H9 (cell line): ENCODE results near the gene ERC2. TPM values are rescaled to one million over a fixed set of nuclear protein-coding genes. Genes with fewer than 3 reads are reported as not detected.

Experiments
- DNase-seq: peaks from one replicate; pipeline ENCODE4 v3.0.0-alpha.2; 2017
- H2AFZ ChIP-seq: one replicate; pipeline ENCODE4 v1.6.1; 2013; ENCODE audit warnings: mild to moderate bottlenecking, low read length, control low read depth, moderate library complexity
- H2AK5ac ChIP-seq: 2 replicates; pipeline ENCODE4 v1.6.1; 2013; ENCODE audit warnings: low read length, control low read depth, mixed read lengths; ENCODE audit not compliant: insufficient read length
- H2BK120ac ChIP-seq: one replicate; pipeline ENCODE4 v1.6.1; 2013; ENCODE audit warnings: low read depth, mild to moderate bottlenecking, low read length, control low read depth, inconsistent platforms; ENCODE audit not compliant: poor library complexity, severe bottlenecking
- H2BK12ac ChIP-seq: 2 replicates; pipeline ENCODE4 v1.6.1; 2013; ENCODE audit warnings: low read length, control low read depth, mixed read lengths, low read depth; ENCODE audit not compliant: insufficient read length
- H2BK15ac ChIP-seq: 2 replicates; pipeline ENCODE4 v1.6.1; 2013; ENCODE audit warnings: low read depth, low read length, control low read depth
- H2BK20ac ChIP-seq: one replicate; pipeline ENCODE4 v1.6.1; 2013; ENCODE audit warnings: low read depth, mild to moderate bottlenecking, low read length, control low read depth, inconsistent platforms; ENCODE audit not compliant: poor library complexity, severe bottlenecking
- H2BK5ac ChIP-seq: 2 replicates; pipeline ENCODE4 v1.6.1; 2013; ENCODE audit warnings: low read length, control low read depth, mixed read lengths; ENCODE audit not compliant: insufficient read length
- H3K14ac ChIP-seq: 2 replicates; pipeline ENCODE4 v1.6.1; 2013; ENCODE audit warnings: low read length, control low read depth; ENCODE audit not compliant: insufficient read depth
- H3K18ac ChIP-seq: 2 replicates; pipeline ENCODE4 v1.6.1; 2013; ENCODE audit warnings: low read depth, mild to moderate bottlenecking, mixed read lengths, low read length, control low read depth; ENCODE audit not compliant: insufficient read length
- H3K23ac ChIP-seq: 2 replicates; pipeline ENCODE4 v1.6.1; 2013; ENCODE audit warnings: low read length, control low read depth, mixed read lengths, low read depth; ENCODE audit not compliant: insufficient read length
- H3K23me2 ChIP-seq: 2 replicates; pipeline ENCODE4 v1.6.1; 2013; ENCODE audit warnings: low read depth, mild to moderate bottlenecking, mixed read lengths, low read length, control low read depth; ENCODE audit not compliant: insufficient read length, poor library complexity, severe bottlenecking
- H3K27ac ChIP-seq: 2 replicates; pipeline ENCODE4 v1.5.1; 2013; ENCODE audit warnings: low read length, control low read depth, mixed read lengths, low read depth; ENCODE audit not compliant: insufficient read length
- H3K27me3 ChIP-seq: 2 replicates; pipeline ENCODE4 v1.6.1; 2013; ENCODE audit warnings: low read length, control low read depth, inconsistent platforms; ENCODE audit not compliant: insufficient read depth
- H3K4ac ChIP-seq: 2 replicates; pipeline ENCODE4 v1.6.1; 2013; ENCODE audit warnings: low read depth, mild to moderate bottlenecking, control low read depth, inconsistent platforms, low read length, moderate library complexity
- H3K4me1 ChIP-seq: 2 replicates; pipeline ENCODE4 v1.6.1; 2013; ENCODE audit warnings: low read length, control low read depth, inconsistent platforms; ENCODE audit not compliant: insufficient read depth
- H3K4me2 ChIP-seq: 2 replicates; pipeline ENCODE4 v1.6.1; 2013; ENCODE audit warnings: low read length, control low read depth, mixed read lengths; ENCODE audit not compliant: insufficient read length, insufficient read depth
- H3K56ac ChIP-seq: 2 replicates; pipeline ENCODE4 v1.6.1; 2013; ENCODE audit warnings: low read depth, mild to moderate bottlenecking, mixed read lengths, low read length, control low read depth; ENCODE audit not compliant: insufficient read length
- H3K79me1 ChIP-seq: 2 replicates; pipeline ENCODE4 v1.6.1; 2013; ENCODE audit warnings: low read depth, mild to moderate bottlenecking, moderate library complexity, low read length, control low read depth, inconsistent platforms; ENCODE audit not compliant: insufficient read depth, poor library complexity, severe bottlenecking
- H3K79me2 ChIP-seq: 2 replicates; pipeline ENCODE4 v1.6.1; 2013; ENCODE audit warnings: low read length, control low read depth, inconsistent platforms; ENCODE audit not compliant: insufficient read depth
- H3K9ac ChIP-seq: 2 replicates; pipeline ENCODE4 v1.6.1; 2013; ENCODE audit warnings: low read length, control low read depth, mixed read lengths; ENCODE audit not compliant: insufficient read length; ENCODE audit errors: extremely low read depth
- H3K9me3 ChIP-seq: one replicate; pipeline ENCODE4 v1.6.1; 2013; ENCODE audit warnings: low read depth, low read length, inconsistent platforms; ENCODE audit not compliant: control insufficient read depth
- H3T11ph ChIP-seq: one replicate; pipeline ENCODE4 v1.6.1; 2013; ENCODE audit warnings: mild to moderate bottlenecking, low read length, control low read depth, inconsistent platforms
- H4K20me1 ChIP-seq: one replicate; pipeline ENCODE4 v1.6.1; 2013; ENCODE audit not compliant: control insufficient read depth, insufficient read length, insufficient read depth
- H4K5ac ChIP-seq: 2 replicates; pipeline ENCODE4 v1.6.1; 2013; ENCODE audit warnings: low read depth, mild to moderate bottlenecking, mixed read lengths, low read length, control low read depth; ENCODE audit not compliant: insufficient read length
- H4K8ac ChIP-seq: replicated peaks from 2 replicates; pipeline ENCODE4 v1.6.1; 2013; ENCODE audit warnings: low read length, control low read depth, mixed read lengths, low read depth; ENCODE audit not compliant: insufficient read length
- H4K91ac ChIP-seq: 2 replicates; pipeline ENCODE4 v1.6.1; 2013; ENCODE audit warnings: low read depth, mild to moderate bottlenecking, moderate library complexity, mixed read lengths, low read length, control low read depth; ENCODE audit not compliant: insufficient read length
- H3K27ac Mint-ChIP-seq, 3 experiments: 2 replicates in 2 of 3; 3 replicates in 1 of 3; pipeline ENCODE4 v1.8.0; 2020 to 2021; ENCODE audit warnings: mixed read lengths in 3 of 3, mild to moderate bottlenecking in 1 of 3, moderate library complexity in 1 of 3
- H3K27me3 Mint-ChIP-seq: 2 replicates; pipeline ENCODE4 v1.8.0; 2021; ENCODE audit warnings: low read depth, mild to moderate bottlenecking, moderate library complexity, mixed read lengths
- H3K36me3 Mint-ChIP-seq, 3 experiments: 2 replicates in 2 of 3; 3 replicates in 1 of 3; pipeline ENCODE4 v1.8.0; 2020 to 2021; ENCODE audit warnings: low read depth in 3 of 3, mixed read lengths in 3 of 3; ENCODE audit not compliant: insufficient read depth in 1 of 3
- H3K4me1 Mint-ChIP-seq, 2 experiments: 2 replicates each; pipeline ENCODE4 v1.8.0; 2020; ENCODE audit warnings: mixed read lengths in 2 of 2
- H3K4me3 Mint-ChIP-seq, 2 experiments: 2 replicates in 1 of 2; 3 replicates in 1 of 2; pipeline ENCODE4 v1.8.0; 2020 to 2021; ENCODE audit warnings: mild to moderate bottlenecking in 2 of 2, mixed read lengths in 2 of 2, moderate library complexity in 1 of 2
- H3K9me3 Mint-ChIP-seq, 2 experiments: 2 replicates in 1 of 2; 3 replicates in 1 of 2; pipeline ENCODE4 v1.8.0; 2020; ENCODE audit warnings: mild to moderate bottlenecking in 2 of 2, mixed read lengths in 2 of 2, moderate library complexity in 1 of 2
- WGBS: extraction: QIAGEN DNeasy Blood & Tissue Kit; methylation state at CpG from one replicate; pipeline ENCODE4 v1.1.7; 2013; ENCODE audit warnings: missing lambda C conversion rate, low lambda C conversion rate, mixed read lengths; ENCODE audit not compliant: insufficient read length; ENCODE audit errors: extremely low coverage; 5-methylcytosine and 5-hydroxymethylcytosine counted together
- total RNA-seq: library from RNA; stranded (reverse); gene quantifications from 2 replicates; pipeline ENCODE4 v1.2.1, GENCODE V29; 2021
- TF ChIP-seq, protein P1 (sequence below): fragments of 200-600 bp; sonication (generic); conservative IDR thresholded peaks from 3 replicates; pipeline ENCODE4 v1.8.0; 2021; ENCODE audit warnings: antibody characterized with exemption, mild to moderate bottlenecking

Gene ERC2
- total RNA-seq, 1 experiment from 2014 or later: 15.4 TPM

DNA sequence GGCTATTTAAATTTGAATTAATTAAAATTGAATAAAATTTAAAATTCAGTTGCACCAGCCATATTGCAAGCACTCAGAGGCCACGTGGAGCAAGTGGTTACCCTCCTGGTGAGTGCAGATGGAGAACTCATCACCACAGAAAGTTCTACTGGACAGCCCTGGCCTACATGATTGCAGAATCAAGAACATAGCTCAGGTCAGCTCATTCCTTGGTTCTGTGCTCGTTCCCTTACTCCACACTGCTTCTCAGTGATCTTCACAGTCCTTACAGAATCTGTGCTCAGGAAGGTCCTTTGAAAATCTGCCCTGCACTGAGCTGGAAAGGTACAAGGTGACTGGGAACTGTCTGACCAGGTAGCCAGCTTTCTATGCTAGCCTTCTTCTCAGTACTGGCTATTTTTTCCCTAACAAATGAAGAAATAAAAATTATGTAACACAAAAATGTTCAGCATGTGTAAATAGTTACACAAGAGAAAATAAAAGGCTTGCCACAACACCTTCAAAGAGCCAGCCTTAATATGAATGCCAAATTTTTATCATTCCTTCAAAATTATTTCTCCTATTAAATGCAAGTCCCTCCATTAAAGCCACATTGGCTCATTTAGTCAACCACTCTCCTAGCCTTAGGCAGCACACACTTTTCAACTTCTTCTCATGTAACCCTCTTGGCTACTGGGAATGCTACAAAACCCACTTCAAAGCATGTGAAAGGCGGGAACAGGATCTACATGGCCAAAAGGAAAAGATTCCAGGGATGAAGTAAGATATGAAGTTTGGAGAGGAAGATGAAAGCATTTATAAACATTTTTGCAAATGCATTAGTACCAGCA, 654.8 kb downstream of the ERC2 start:
- Histone ChIP-seq H2BK12ac (no peak overlapping the region), H2AFZ (no peak overlapping the region), H3K9ac (no peak overlapping the region), H2BK5ac (no peak overlapping the region), H4K5ac (no peak overlapping the region), H2AK5ac (no peak overlapping the region), H4K8ac (no peak overlapping the region), H3K27me3 (no peaks in the 10 kb centered on the region; the same call in 1 of the 2 replicates), H3K4ac (no peak overlapping the region), H3K27ac (no peak overlapping the region), H3K9me3 (no peaks in the 10 kb centered on the region), H3K4me2 (no peak overlapping the region), H2BK20ac (no peak overlapping the region), H3K23me2 (no peaks in the 10 kb centered on the region), H3K79me1 (no peaks in the 10 kb centered on the region), H4K20me1 (no peaks in the 10 kb centered on the region), H3K79me2 (no peaks in the 10 kb centered on the region), H4K91ac (no peak overlapping the region), H3T11ph (no peak overlapping the region), H3K4me1 (no peaks in the 10 kb centered on the region; the same call in 1 of the 2 replicates), H3K14ac (no peak overlapping the region), H3K23ac (no peak overlapping the region), H2BK120ac (no peak overlapping the region), H2BK15ac (no peak overlapping the region), H3K18ac (no peak overlapping the region), H3K56ac (no peak overlapping the region)
- TF ChIP-seq, protein P1, sequence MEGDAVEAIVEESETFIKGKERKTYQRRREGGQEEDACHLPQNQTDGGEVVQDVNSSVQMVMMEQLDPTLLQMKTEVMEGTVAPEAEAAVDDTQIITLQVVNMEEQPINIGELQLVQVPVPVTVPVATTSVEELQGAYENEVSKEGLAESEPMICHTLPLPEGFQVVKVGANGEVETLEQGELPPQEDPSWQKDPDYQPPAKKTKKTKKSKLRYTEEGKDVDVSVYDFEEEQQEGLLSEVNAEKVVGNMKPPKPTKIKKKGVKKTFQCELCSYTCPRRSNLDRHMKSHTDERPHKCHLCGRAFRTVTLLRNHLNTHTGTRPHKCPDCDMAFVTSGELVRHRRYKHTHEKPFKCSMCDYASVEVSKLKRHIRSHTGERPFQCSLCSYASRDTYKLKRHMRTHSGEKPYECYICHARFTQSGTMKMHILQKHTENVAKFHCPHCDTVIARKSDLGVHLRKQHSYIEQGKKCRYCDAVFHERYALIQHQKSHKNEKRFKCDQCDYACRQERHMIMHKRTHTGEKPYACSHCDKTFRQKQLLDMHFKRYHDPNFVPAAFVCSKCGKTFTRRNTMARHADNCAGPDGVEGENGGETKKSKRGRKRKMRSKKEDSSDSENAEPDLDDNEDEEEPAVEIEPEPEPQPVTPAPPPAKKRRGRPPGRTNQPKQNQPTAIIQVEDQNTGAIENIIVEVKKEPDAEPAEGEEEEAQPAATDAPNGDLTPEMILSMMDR: no peak
- H3K27ac Mint-ChIP-seq: no peak overlapping the region
- H3K36me3 Mint-ChIP-seq: no peaks in the 10 kb centered on the region
- WGBS: no CpG with 5 or more reads among the region's 3 CpGs
- no peak for DNase-seq
- H3K4me3 Mint-ChIP-seq: no peak overlapping the region
- no peaks in the 10 kb centered on the region for H3K9me3 Mint-ChIP-seq
- no peaks in the 10 kb centered on the region for H3K27me3 Mint-ChIP-seq
- H3K4me1 Mint-ChIP-seq: peaks cover 0 to 3% of the 10 kb centered on the region in 2 experiments; a peak in 1 of 4 replicates
